SK-N-SH treated with all-trans-retinoic acid at 6 μM for 48 hours (cell line): ENCODE results near the gene MAP2K6.
"Not testable (repeated sequence)": the region's sequence is repeated elsewhere in the genome, so short reads cannot be mapped to it uniquely, and the experiment has no call there.

Source experiments
- BACH2 ChIP-seq: fragments of 250-450 bp; sonication (Bioruptor Pico); IDR thresholded peaks from 2 replicates; pipeline ENCODE4 v1.9.0; 2021; ENCODE audit warnings: mild to moderate bottlenecking, borderline replicate concordance
- GLIS3 ChIP-seq: fragments of 250-450 bp; sonication (Bioruptor Pico); IDR thresholded peaks from 2 replicates; pipeline ENCODE4 v1.5.0; 2020; ENCODE audit warnings: mild to moderate bottlenecking, moderate library complexity
- ISL1 ChIP-seq: fragments of 250-450 bp; sonication (Bioruptor Pico); IDR thresholded peaks from 2 replicates; pipeline ENCODE4 v2.1.2; 2022; ENCODE audit warnings: mild to moderate bottlenecking, moderate library complexity
- RARB ChIP-seq: fragments of 250-450 bp; sonication (Bioruptor Pico); IDR thresholded peaks from 2 replicates; pipeline ENCODE4 v1.8.0; 2021; ENCODE audit warnings: mild to moderate bottlenecking, moderate library complexity
- SNAI2 ChIP-seq: fragments of 250-450 bp; sonication (Bioruptor Pico); IDR thresholded peaks from 2 replicates; pipeline ENCODE4 v1.5.0; 2020; ENCODE audit warnings: mild to moderate bottlenecking, moderate library complexity
- TOX ChIP-seq: fragments of 250-450 bp; sonication (Bioruptor Pico); IDR thresholded peaks from 2 replicates; pipeline ENCODE4 v1.8.0; 2021; ENCODE audit warnings: mild to moderate bottlenecking, moderate library complexity, borderline replicate concordance
- ZC3H10 ChIP-seq: fragments of 250-450 bp; sonication (Bioruptor Pico); IDR thresholded peaks from 2 replicates; pipeline ENCODE4 v1.5.1; 2021; ENCODE audit warnings: mild to moderate bottlenecking, moderate library complexity
- ZFP30 ChIP-seq: fragments of 450-650 bp; formaldehyde crosslinking; IDR thresholded peaks from 2 replicates; pipeline ENCODE4 v1.5.0; 2022; ENCODE audit warnings: mild to moderate bottlenecking, moderate library complexity
- TF ChIP-seq, protein P1 (sequence below): fragments of 250-450 bp; sonication (Bioruptor Pico); IDR thresholded peaks from 2 replicates; pipeline ENCODE4 v1.5.0; 2020; ENCODE audit warnings: mild to moderate bottlenecking, moderate library complexity
- TF ChIP-seq, protein P2 (sequence below): fragments of 250-450 bp; sonication (Bioruptor Pico); IDR thresholded peaks from 2 replicates; pipeline ENCODE4 v1.8.0; 2020; ENCODE audit warnings: mild to moderate bottlenecking, moderate library complexity, borderline replicate concordance

DNA sequence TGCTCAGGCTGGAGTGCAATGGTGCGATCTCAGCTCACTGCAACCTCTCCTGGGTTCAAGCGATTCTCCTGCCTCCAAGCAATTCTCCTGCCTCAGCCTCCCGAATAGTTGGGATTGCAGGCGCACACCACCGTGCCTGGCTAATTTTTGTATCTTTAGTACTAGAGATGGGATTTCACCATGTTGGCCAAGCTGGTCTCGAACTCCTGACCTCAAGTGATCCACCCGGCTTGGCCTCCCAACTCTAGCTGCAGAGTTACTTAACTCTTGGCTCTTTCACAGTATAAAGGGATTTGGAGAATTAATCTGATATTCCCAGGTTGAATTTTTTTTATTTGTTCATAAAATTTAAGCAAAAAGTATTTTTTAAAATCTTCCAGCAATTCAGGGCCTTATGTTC lies 65.3 kb downstream of the MAP2K6 start:
- TF ChIP-seq, protein P1, sequence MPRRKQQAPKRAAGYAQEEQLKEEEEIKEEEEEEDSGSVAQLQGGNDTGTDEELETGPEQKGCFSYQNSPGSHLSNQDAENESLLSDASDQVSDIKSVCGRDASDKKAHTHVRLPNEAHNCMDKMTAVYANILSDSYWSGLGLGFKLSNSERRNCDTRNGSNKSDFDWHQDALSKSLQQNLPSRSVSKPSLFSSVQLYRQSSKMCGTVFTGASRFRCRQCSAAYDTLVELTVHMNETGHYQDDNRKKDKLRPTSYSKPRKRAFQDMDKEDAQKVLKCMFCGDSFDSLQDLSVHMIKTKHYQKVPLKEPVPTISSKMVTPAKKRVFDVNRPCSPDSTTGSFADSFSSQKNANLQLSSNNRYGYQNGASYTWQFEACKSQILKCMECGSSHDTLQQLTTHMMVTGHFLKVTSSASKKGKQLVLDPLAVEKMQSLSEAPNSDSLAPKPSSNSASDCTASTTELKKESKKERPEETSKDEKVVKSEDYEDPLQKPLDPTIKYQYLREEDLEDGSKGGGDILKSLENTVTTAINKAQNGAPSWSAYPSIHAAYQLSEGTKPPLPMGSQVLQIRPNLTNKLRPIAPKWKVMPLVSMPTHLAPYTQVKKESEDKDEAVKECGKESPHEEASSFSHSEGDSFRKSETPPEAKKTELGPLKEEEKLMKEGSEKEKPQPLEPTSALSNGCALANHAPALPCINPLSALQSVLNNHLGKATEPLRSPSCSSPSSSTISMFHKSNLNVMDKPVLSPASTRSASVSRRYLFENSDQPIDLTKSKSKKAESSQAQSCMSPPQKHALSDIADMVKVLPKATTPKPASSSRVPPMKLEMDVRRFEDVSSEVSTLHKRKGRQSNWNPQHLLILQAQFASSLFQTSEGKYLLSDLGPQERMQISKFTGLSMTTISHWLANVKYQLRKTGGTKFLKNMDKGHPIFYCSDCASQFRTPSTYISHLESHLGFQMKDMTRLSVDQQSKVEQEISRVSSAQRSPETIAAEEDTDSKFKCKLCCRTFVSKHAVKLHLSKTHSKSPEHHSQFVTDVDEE (CRISPR knock-in tag): not testable (repeated sequence)
- TF ChIP-seq GLIS3; ZC3H10 (CRISPR knock-in tag); RARB (CRISPR knock-in tag); SNAI2 (CRISPR knock-in tag); TOX (CRISPR knock-in tag); BACH2 (CRISPR knock-in tag); ZFP30; ISL1 (CRISPR knock-in tag): not testable (repeated sequence)
- TF ChIP-seq, protein P2, sequence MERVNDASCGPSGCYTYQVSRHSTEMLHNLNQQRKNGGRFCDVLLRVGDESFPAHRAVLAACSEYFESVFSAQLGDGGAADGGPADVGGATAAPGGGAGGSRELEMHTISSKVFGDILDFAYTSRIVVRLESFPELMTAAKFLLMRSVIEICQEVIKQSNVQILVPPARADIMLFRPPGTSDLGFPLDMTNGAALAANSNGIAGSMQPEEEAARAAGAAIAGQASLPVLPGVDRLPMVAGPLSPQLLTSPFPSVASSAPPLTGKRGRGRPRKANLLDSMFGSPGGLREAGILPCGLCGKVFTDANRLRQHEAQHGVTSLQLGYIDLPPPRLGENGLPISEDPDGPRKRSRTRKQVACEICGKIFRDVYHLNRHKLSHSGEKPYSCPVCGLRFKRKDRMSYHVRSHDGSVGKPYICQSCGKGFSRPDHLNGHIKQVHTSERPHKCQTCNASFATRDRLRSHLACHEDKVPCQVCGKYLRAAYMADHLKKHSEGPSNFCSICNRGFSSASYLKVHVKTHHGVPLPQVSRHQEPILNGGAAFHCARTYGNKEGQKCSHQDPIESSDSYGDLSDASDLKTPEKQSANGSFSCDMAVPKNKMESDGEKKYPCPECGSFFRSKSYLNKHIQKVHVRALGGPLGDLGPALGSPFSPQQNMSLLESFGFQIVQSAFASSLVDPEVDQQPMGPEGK (CRISPR knock-in tag): not testable (repeated sequence)
